Measurements from ENCODE around the gene TUBA8. TPM values are rescaled to one million over a fixed set of nuclear protein-coding genes. Genes with fewer than 3 reads are reported as not detected.
"Not testable (repeated sequence)": the region's sequence is repeated elsewhere in the genome, so short reads cannot be mapped to it uniquely, and the experiment has no call there.

The TUBA8 gene
- total RNA-seq: 298 TPM
- long read RNA-seq, transcript TUBA8-202 (5 exons, 2,018 nt): major isoform, 718 of 842 reads
- long read RNA-seq, transcript TUBA8-203 (4 exons, 1,700 nt): minor isoform, 10 of 842 reads
- long read RNA-seq, partial matches to known transcripts: 69 of 842 reads
- long read RNA-seq, other reads (novel, unspliced or antisense): 45 of 842 reads

DNA sequence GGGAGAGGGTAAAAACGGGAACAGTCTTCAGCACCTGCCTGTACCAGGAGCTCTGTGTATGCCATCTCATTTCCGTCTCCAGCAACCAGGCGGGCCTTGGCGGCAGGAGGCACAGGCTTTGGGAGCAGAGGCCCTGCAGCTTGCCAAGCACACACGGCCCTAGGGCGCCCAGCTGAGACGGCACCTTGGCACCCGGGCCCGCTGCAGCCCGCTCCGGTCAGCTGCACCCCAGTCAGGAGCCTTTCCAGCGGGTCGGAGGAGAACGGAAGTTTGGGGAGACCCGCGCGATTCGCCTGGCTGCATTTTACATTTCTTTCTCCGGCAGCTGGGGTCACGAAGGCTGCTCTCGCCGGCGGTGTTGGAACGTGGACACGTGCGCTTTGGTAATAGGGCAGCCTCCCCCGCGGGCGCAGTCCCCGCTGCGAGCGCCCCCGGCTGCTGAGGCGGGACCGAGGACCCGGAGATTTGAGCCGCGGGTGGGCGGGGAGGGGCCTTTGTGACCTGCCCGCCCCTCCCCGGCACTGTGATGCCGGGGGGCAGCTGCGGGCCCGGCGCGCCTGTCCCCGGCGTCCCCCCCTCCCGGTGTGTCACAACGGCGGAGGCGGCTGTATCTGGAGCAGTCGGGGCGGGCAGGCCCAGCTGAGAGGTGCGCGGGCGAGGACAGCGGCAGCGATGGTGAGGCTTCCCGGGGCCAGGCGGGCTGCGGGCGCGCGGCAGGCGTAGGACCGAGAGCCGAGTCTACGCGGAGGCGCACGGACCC, at the start of gene TUBA8:
TUBA8 (plus strand) TSS at position 616 of the 760 bp plus-strand sequence; CDS start at position 673, 57 bp downstream.
- peak; percentile 65 for ATAC-seq
- intact Hi-C loops (cut with micrococcal nuclease): no loop called here
- peak; percentile 78 for DNase-seq

DNA sequence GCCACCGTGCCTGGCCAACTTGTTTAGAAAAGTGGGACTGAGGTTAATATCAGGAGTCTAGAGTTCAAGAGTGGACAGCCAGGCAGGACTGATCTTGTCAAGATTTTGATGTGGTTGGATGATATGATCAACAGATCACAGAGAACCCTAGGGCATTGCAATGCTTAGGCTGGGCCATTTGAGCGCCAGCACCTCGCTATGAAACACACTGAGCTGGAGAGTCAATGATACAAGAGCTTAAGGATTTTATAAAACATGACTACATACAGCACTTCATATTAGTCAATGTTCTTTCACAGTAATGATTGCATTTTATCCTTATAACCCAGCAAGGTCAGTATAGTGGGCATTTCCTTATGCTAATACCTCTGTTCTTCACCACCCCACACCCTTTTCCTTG, 48.2 kb upstream of the TUBA8 start:
- ATAC-seq: no peak
- intact Hi-C loops (cut with micrococcal nuclease): no loop called here
- no peak for DNase-seq

DNA sequence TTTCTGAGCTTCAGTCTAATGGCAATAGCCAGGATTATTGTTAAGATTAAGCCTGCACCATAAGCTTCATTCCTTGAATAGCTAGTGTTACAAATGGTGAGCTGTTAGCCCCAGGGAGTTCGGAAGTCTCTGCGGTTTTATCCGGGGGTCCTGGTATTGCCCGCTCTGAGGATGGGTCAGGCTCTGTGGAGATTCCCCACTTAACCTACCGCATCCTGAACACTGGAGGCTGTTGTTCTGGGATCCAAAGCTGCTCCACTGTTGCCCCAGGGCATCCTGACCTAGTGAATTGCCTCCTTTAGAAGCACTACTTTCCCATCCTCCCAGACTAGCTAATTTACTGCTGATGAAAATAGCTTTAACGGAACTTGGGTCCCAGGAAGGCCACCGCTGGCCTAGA, 47.3 kb upstream of the TUBA8 start:
- intact Hi-C loops (cut with micrococcal nuclease): no loop called here
- no peak for ATAC-seq
- DNase-seq: no peak

DNA sequence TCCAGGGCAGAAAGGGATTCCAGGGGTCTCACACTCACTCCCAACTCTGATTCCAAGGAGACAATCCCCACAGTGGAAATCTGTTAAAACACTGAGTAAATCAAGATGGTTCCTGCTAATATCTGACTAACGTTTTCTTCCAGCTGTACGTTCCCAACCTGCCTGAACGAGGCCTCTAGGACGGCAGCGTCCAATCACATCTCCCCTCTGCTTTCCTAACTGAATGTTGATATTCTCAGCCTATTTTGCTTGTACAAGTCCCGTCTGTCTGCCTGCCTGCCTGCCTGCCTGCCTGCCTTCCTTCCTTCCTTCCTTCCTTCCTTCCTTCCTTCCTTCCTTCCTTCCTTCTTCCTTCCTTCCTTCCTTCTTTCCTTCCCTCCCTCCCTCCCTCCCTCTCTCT, 46.9 kb upstream of the TUBA8 start:
- ATAC-seq; intact Hi-C loops (cut with micrococcal nuclease): not testable (repeated sequence)

DNA sequence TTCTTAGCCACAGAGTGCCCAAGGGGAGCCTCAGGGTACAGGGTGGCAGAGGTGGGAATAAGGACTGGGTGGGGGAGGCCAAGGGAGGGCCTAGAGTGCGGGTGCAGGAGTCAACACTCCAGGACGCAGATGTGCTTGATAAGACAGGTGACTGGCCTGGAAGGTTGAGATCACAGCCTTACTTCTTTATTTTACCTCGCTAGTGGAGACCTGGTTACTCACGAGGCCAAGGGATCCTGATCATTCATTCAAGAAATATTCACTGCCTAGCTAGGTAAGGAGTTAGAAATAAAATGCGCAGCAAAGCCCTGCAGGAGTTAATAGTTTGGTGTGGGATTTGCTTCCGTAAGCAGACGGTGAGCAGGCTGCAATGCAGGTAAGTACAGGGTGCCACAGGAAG, 46.0 kb upstream of the TUBA8 start:
- DNase-seq (no peak), ATAC-seq (no peak)
- intact Hi-C loops (cut with micrococcal nuclease): no loop called here

More for the DNA sequence above, 46.9 kb upstream of the TUBA8 start:
- not testable (repeated sequence) for DNase-seq

DNA sequence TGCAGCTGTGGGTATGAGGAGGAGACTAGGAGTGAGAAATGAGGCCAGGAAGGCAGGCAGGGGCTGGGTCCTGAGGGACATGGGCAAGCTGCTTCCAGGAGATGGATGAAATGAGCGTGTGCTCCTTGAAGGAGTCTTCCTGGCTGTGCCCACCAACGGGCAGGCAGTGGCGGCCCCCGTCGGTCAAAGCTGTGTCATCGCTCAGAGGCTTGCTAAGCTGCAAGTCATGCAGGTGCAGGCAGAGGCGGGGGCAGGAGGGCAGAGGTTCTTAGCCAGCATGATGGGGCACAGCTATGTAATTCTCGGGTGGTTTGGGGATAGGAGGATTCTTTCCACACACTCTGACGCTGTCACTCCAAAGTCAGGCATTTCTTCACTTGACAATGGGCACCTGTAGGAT, 45.4 kb upstream of the TUBA8 start:
- intact Hi-C loops (cut with micrococcal nuclease): no loop called here
- ATAC-seq (no peak), DNase-seq (no peak)

DNA sequence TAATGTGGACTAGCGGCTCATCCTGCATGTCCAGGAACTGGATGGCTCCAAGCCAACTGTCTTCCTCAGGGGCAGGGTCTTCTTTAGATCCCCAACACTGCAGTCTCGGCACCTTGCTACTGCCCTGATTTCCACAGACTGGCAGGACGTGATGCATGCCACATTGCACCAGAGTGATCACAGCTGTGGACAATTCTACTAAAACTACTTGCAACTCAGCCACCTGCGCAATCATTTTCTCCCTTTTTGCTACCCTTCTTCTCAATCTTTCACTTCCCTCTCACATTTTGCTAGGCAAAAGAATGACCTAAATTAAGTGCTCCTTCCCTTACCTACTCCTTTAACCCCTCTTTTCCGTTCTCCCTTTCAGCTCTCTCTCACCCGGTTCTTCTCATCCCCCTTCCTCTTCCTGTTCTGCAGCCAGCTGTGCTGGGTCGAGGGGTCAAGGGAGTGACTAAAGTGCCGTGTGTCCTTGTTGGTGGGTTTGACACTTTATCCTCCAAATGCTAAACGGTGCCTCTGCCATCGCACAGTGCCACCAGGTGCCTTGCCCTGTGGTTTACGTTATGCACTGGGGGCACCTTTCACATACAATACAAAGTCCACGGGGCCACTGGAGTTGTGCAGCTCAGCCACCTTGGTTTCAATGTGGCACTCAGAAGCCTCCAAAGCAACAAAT, 44.3 kb upstream of the TUBA8 start:
- no peak for DNase-seq
- intact Hi-C loops (cut with micrococcal nuclease): no loop called here
- no peak for ATAC-seq

DNA sequence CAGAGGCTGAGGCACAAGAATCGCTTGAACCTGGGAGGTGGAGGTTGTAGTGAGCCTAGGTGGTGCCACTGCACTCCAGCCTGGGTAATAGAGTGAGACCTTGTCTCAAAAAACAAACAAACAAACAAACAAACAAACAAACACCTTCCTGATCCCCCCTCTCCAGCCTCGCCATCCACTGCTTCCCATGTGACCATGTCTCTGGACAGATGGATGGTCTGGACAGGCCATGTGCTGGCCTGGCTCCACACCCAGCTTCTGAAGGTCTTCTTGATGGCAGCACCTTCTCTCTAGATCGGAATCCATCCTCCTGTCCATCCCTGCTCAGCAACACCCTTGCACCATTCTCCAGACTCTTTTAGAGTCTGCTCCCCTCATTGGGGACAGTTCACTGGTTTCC, 43.5 kb upstream of the TUBA8 start:
- ATAC-seq (no peak), DNase-seq (no peak)
- intact Hi-C loops (cut with micrococcal nuclease): no loop called here

DNA sequence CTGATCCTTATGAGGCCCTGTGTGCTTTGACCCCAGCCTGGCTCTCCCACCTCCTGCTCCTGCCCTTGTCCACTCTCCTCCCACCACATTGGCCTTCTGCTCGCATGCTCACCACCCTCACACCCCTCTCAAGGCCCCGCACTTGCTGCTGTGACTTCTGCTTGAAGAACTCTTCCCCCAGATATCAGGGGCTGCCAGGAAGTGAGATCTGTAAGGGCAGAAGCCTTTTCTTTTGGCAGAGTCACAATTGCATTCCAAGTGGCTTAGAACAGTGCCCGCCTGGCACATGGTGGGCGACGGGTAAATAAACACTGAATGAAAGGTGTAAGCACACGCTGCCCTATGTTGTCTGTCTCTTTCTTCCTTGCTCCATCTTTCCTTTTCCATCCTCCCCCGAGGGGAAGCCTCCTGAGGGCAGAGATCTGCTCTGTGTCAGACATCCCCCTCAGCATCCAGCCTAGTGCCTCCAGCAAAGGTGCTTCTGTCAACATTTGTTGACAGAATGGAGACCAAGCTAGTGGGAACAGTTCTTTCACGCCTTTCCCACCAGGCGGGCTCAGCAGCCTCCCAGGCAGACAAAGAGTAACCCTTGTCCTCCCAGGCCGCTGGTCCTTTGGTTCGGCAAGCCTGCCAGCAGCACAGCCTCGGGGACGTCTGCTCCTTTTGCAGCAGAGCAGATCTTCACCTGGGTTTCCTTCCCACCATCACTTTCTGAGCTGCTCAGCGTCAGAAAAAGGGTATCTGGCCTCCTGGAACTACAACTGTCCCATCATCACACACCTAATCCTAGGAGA, 42.9 kb upstream of the TUBA8 start:
- no peak for DNase-seq
- peak; percentile 54 for ATAC-seq
- intact Hi-C loops (cut with micrococcal nuclease): no loop called here

DNA sequence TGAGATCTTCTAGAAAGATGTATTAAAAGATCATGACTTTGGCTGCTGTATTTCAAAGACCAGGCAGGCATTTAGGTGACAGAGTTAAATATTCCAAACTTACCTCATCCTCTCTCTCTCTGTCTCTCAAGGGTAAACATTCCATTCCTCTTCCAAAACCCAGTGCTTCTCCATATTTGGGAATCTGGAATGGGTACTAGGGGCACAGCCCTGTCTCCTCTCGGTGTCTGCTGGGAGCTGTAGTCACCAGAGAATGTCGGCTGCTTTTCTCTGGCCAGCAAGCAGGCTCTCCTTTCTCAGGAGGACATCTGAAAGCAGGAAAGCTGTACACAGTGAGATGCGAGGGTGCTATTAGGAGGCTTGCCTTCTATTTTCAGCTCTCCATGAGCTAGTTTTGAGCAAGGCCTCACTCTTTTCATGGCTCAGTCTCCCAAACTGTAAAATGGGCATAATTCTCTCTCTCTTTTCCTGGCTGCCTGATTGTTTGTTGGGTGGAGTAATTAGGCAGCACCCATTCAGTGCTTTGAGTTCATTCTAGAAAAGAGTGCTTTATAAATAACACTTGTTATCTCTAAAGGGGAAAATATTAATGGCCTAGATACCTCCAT, 42.1 kb upstream of the TUBA8 start:
- ATAC-seq (peak; percentile 91), DNase-seq (no peak)
- intact Hi-C loops (cut with micrococcal nuclease): no loop called here

DNA sequence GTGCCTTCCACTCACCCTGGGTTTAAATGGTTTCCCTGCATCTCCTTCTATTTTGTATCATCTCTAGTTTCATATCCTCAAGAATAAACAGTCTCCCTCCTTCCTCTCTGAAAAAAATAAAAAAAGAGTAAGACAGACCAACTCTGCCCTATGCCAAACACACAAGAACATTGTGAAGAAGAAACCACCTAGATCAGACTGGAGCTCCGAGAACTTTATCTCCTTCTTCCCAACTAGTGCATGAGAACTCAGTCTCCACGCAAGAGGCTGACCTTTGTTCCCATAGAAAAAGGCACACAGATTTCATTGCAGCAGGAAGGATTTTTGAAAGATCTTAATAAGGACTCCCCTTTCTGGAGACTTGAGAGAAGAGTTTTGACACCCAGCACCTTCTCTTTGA, 41.6 kb upstream of the TUBA8 start:
- intact Hi-C loops (cut with micrococcal nuclease): no loop called here
- DNase-seq (no peak), ATAC-seq (no peak)

DNA sequence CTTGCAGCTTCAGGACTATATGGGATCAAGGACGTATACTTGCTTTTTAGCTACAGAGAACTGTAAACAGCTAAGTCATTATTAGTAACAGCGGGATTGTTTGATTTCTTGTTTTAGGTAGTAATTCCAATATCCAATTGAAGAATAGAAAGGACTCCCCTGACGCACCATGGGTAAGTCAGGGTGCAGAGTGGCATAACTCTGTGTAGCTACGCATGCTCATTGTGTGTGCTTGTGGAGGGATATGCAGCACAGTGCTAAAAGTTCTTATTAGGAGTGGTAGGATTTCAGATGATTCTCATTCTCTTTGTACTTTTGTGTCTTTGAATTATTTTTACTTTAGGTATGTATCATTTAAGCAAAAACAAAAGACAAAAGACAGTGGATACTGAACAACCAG, 40.6 kb upstream of the TUBA8 start:
- ATAC-seq: no peak
- intact Hi-C loops (cut with micrococcal nuclease): loop anchor here (10.0 kb wide), 2 partner anchors 45 to 175 kb away; partner anchors contain the start of gene MICAL3
- DNase-seq: no peak

DNA sequence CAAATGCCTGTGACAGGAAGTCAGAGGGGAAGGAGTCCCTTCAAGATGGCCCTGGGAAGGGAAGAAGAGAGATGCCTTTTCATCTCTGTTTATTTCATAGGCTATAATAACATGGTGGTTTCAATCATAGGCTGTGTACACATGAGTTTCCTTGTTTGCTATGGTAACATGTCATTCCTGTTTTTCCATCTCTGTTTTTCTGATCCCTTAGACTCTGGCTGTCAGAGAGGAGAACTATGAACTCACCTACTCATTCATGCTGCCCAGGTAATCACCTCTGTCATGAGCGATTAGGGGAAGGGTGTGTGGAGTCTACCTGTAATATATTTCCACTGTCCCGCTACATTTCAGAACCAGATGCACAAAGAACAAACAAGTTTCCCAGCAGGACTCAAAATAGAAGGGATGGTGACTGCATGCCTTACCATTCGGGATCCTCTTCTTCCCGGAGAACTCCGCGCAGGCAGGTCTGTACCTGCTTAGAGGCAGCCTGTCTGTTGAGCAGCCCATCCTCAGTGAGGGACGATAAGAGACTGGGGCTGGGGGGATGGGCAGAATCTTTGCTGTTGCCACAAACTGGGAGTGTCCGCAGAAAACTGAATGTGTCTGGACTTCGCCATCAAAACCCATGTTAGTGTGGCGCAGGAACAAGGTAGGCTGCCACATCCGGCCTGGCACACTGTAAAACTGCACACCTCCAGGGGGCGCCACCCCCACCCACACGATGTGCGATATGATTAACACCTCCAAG, 39.9 kb upstream of the TUBA8 start:
- ATAC-seq (no peak), DNase-seq (no peak)
- intact Hi-C loops (cut with micrococcal nuclease): loop anchor here (10.0 kb wide), 2 partner anchors 46 to 176 kb away; partner anchors contain the start of gene MICAL3

DNA sequence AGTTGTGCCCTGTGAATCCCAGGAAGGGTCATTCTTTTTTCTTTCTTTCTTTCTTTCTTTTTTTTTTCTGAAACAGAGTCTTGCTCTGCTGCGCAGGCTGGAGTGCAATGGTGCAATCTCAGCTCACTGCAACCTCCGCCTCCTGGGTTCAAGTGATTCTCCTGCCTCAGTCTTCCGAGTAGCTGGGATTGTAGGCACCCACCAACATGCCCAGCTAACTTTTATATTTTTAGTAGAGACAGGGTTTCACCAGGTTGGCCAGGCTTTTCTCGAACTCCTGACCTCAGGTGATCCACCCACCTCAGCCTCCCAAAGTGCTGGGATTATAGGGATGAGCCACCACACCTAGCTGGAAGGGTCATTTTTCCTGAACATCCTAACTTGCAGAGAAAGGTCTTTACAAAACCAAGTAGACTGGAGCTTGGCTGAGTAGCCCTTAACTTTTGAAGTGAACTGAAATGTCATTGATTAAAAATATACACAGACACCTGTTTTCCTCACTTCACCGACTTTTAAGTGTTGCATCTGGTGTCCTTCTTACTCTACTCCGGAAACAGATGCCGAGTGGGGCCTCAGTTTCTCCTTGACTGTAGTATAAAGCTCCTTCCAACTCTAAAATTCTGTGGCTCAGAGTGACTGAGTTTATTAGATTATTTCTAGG, 39.2 kb upstream of the TUBA8 start:
- intact Hi-C loops (cut with micrococcal nuclease): loop anchor here (10.0 kb wide), 2 partner anchors 47 to 177 kb away; partner anchors contain the start of gene MICAL3
- DNase-seq, ATAC-seq: not testable (repeated sequence)

DNA sequence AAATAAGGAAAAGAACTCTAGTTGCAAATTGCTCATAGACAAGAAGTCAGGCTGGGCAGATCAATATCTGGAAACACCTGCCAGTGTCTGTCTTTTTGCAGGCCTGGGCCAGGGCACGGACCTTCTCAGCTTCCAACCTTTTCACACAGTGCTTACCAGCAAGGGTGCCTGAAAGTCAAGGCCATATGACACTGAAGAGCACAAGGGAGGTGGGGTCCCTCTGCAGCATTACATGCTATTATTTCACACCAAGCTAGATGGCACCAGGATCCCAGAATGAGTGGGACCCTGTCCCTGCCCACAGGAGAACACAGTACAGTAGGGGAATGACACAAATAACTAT, 38.7 kb upstream of the TUBA8 start:
- DNase-seq (no peak), ATAC-seq (no peak)
- intact Hi-C loops (cut with micrococcal nuclease): loop anchor here (10.0 kb wide), 2 partner anchors 47 to 177 kb away; partner anchors contain the start of gene MICAL3

DNA sequence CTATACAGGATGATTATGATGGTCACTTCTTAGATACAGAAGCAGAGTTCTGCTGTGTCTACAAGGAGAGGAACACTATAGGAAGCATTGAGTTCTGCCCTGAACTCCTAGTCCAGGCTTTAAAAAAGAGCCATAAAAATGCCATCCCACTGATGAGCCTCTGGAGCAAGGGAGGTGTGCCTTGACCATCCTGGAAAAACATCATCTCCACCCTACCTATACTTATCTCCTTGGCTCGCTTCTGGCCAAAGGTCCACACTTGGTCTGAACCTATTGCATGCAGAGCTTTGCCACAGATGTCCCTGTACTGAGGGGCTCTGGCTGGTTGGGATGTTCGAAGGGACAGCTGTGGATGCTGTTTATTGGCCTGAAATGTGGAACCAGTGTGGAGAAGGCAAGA, 37.1 kb upstream of the TUBA8 start:
- ATAC-seq: no peak
- DNase-seq: no peak
- intact Hi-C loops (cut with micrococcal nuclease): loop anchor here (10.0 kb wide), 2 partner anchors 49 to 179 kb away; partner anchors contain the start of gene MICAL3

DNA sequence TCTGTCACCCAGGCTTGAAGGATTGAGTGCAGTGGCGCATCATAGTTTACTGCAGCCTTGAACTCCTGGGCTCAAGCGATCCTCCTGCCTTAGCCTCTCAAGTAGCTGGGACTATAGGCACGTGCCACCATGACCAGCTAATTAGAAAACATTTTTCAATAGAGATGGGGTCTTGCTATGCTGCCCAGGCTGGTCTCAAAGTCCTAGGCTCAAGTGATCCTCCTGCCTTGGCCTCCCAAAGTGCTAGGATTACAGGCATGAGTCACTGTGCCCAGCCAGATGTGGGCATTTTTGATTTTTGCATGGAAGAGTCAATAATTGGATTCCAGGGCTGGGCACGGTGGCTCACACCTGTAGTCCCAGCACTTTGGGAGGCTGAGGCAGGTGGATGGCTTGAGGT, 36.7 kb upstream of the TUBA8 start:
- not testable (repeated sequence) for DNase-seq, ATAC-seq
- intact Hi-C loops (cut with micrococcal nuclease): loop anchor here (10.0 kb wide), 2 partner anchors 49 to 179 kb away; partner anchors contain the start of gene MICAL3

Measured in left ventricle myocardium superior (tissue), 1 donor.